HepG2 (cell line): ENCODE data around the gene MTFP1. TPM values are rescaled to one million over a fixed set of nuclear protein-coding genes. Genes with fewer than 3 reads are reported as not detected.
A peak's percentile ranks its signal among the peaks of the same experiment; 100 is the strongest.

Experiments
- BRCA1 ChIP-seq: sonication (generic); formaldehyde crosslinking; IDR thresholded peaks from 2 replicates; pipeline ENCODE4 v1.4.0; 2020; ENCODE audit warnings: missing genetic modification reagents
- DZIP1 ChIP-seq: sonication (generic); formaldehyde crosslinking; IDR thresholded peaks from 2 replicates; pipeline ENCODE4 v1.5.0; 2020; ENCODE audit warnings: mild to moderate bottlenecking, missing genetic modification reagents
- FOXM1 ChIP-seq: sonication (generic); formaldehyde crosslinking; IDR thresholded peaks from 2 replicates; pipeline ENCODE4 v1.5.0; 2020; ENCODE audit warnings: missing genetic modification reagents
- FOXP1 ChIP-seq, 2 experiments: fragments of 450-650 bp in 1 of 2; IDR thresholded peaks; 2 replicates each; pipeline ENCODE4 v1.6.1; 2017 to 2018; ENCODE audit warnings: antibody characterized with exemption in 1 of 2
- KMT2B ChIP-seq: IDR thresholded peaks from 2 replicates; pipeline ENCODE4 v1.6.1; 2016; ENCODE audit warnings: missing genetic modification reagents, missing compliant biosample characterization
- MAFF ChIP-seq: IDR thresholded peaks from 2 replicates; pipeline ENCODE4 v1.6.1; 2011; ENCODE audit warnings: low read depth, low read length, improper control_type of control experiment
- MEF2D ChIP-seq: sonication (generic); formaldehyde crosslinking; IDR thresholded peaks from 2 replicates; pipeline ENCODE4 v1.5.1; 2020; ENCODE audit warnings: mild to moderate bottlenecking, missing genetic modification reagents
- MXD1 ChIP-seq: sonication (generic); formaldehyde crosslinking; IDR thresholded peaks from 2 replicates; pipeline ENCODE4 v1.4.0; 2020; ENCODE audit warnings: mild to moderate bottlenecking, missing genetic modification reagents
- NONO ChIP-seq, 2 experiments: fragments of 450-650 bp in 1 of 2; sonication (generic) in 1 of 2; formaldehyde crosslinking in 1 of 2; IDR thresholded peaks in 1 of 2; conservative IDR thresholded peaks in 1 of 2; 2 replicates each; pipeline versions ENCODE4 v1.6.1 to v1.8.0; 2017 to 2022; ENCODE audit warnings: mild to moderate bottlenecking in 1 of 2, missing genetic modification reagents in 1 of 2, moderate library complexity in 1 of 2
- NR0B2 ChIP-seq: sonication (generic); formaldehyde crosslinking; IDR thresholded peaks from 2 replicates; pipeline ENCODE4 v1.4.0; 2020; ENCODE audit warnings: mild to moderate bottlenecking, missing genetic modification reagents
- PITX1 ChIP-seq: sonication (generic); formaldehyde crosslinking; IDR thresholded peaks from 2 replicates; pipeline ENCODE4 v1.5.1; 2020; ENCODE audit warnings: mild to moderate bottlenecking, missing genetic modification reagents
- PRMT3 ChIP-seq: sonication (generic); formaldehyde crosslinking; IDR thresholded peaks from 2 replicates; pipeline ENCODE4 v1.8.1; 2022; ENCODE audit warnings: low read depth, mild to moderate bottlenecking, moderate library complexity, missing genetic modification reagents, borderline replicate concordance
- RAD21 ChIP-seq: fragments of 450-650 bp; formaldehyde crosslinking; IDR thresholded peaks from 2 replicates; pipeline ENCODE4 v1.5.0; 2020; ENCODE audit warnings: mild to moderate bottlenecking
- SMAD1 ChIP-seq: sonication (generic); formaldehyde crosslinking; IDR thresholded peaks from 2 replicates; pipeline ENCODE4 v1.4.0; 2020; ENCODE audit warnings: missing genetic modification reagents, low read depth, mild to moderate bottlenecking, borderline replicate concordance
- THAP8 ChIP-seq: sonication (generic); formaldehyde crosslinking; IDR thresholded peaks from 2 replicates; pipeline ENCODE4 v1.5.1; 2020; ENCODE audit warnings: missing genetic modification reagents, mild to moderate bottlenecking, borderline replicate concordance
- TP53 ChIP-seq: sonication (generic); formaldehyde crosslinking; conservative IDR thresholded peaks from 2 replicates; pipeline ENCODE4 v1.4.0; 2020; ENCODE audit warnings: missing genetic modification reagents
- XRCC5 ChIP-seq: fragments of 200-400 bp; formaldehyde crosslinking; optimal IDR thresholded peaks from 2 replicates; pipeline ENCODE3; 2017; ENCODE audit warnings: mild to moderate bottlenecking, low read length
- ZMAT5 ChIP-seq: sonication (generic); formaldehyde crosslinking; IDR thresholded peaks from 2 replicates; pipeline ENCODE4 v1.5.0; 2020; ENCODE audit warnings: mild to moderate bottlenecking, low read depth, missing genetic modification reagents, borderline replicate concordance
- ZNF143 ChIP-seq: sonication (generic); formaldehyde crosslinking; IDR thresholded peaks from 2 replicates; pipeline ENCODE4 v1.4.0; 2020; ENCODE audit warnings: missing genetic modification reagents
- ZNF235 ChIP-seq: sonication (generic); formaldehyde crosslinking; IDR thresholded peaks from 2 replicates; pipeline ENCODE4 v1.8.1; 2023; ENCODE audit warnings: mild to moderate bottlenecking, missing genetic modification reagents, borderline replicate concordance
- ZNF263 ChIP-seq: sonication (generic); formaldehyde crosslinking; IDR thresholded peaks from 2 replicates; pipeline ENCODE4 v1.4.0; 2020; ENCODE audit warnings: missing genetic modification reagents
- ZNF296 ChIP-seq: sonication (generic); formaldehyde crosslinking; conservative IDR thresholded peaks from 2 replicates; pipeline ENCODE4 v1.5.0; 2020; ENCODE audit warnings: mild to moderate bottlenecking, missing genetic modification reagents
- ZNF383 ChIP-seq: sonication (generic); formaldehyde crosslinking; IDR thresholded peaks from 2 replicates; pipeline ENCODE4 v1.4.0; 2020; ENCODE audit warnings: missing genetic modification reagents, mild to moderate bottlenecking, borderline replicate concordance
- ZNF556 ChIP-seq: sonication (generic); formaldehyde crosslinking; IDR thresholded peaks from 2 replicates; pipeline ENCODE4 v1.4.0; 2020; ENCODE audit warnings: mild to moderate bottlenecking, missing genetic modification reagents, borderline replicate concordance
- ZNF768 ChIP-seq: sonication (generic); formaldehyde crosslinking; IDR thresholded peaks from 2 replicates; pipeline ENCODE4 v1.4.0; 2020; ENCODE audit warnings: missing genetic modification reagents
- ZNF782 ChIP-seq: sonication (generic); formaldehyde crosslinking; IDR thresholded peaks from 2 replicates; pipeline ENCODE4 v1.4.0; 2020; ENCODE audit warnings: missing genetic modification reagents, mild to moderate bottlenecking, borderline replicate concordance
- ZNF792 ChIP-seq: IDR thresholded peaks from 2 replicates; pipeline ENCODE4 v1.6.1; 2016
- polyA plus RNA-seq, 8 experiments: library from polyadenylated mRNA; depleted of rRNA in 3 of 8; stranded (reverse) in 7 of 8; unstranded in 1 of 8; fragments of >200 nt; fragmentation: Illumina TruSeq in 4 of 8; extraction: Trizol in 4 of 8; gene quantifications; 2 replicates each; pipeline versions ENCODE4 v1.2.1 to v1.2.3, GENCODE V29; 2011 to 2016; ENCODE audit warnings: low read depth in 4 of 8, missing spikeins in 1 of 8, mixed read lengths in 1 of 8; ENCODE audit not compliant: insufficient read depth in 1 of 8
- total RNA-seq, 5 experiments: library from RNA; depleted of rRNA; stranded (reverse); fragments of >200 nt; fragmentation: Illumina TruSeq; extraction: Trizol; gene quantifications; 2 replicates each; pipeline ENCODE4 v1.2.3, GENCODE V29; 2016; ENCODE audit warnings: low read depth in 1 of 5

MTFP1 gene
- total and polyA plus RNA-seq, 2 of the 13 experiments (the other 11 are each of a cell fraction or from before 2014, with no cell fraction given): 29.5 to 45.6 TPM

GRCh38 chr22:30396871-30397655 is 28.5 kb upstream of the MTFP1 start, which contains the start of gene SEC14L2 (continued):
- TF ChIP-seq NR0B2 (CRISPR knock-in tag) (no peak), ZNF782 (CRISPR knock-in tag) (no peak), KMT2B (CRISPR knock-in tag) (no peak), ZNF383 (CRISPR knock-in tag) (no peak), FOXM1 (CRISPR knock-in tag) (no peak), PITX1 (CRISPR knock-in tag) (no peak; the same call in 1 of the 2 replicates), ZNF143 (no peak), ZNF792 (CRISPR knock-in tag) (no peak), MEF2D (CRISPR knock-in tag) (no peak), ZNF768 (CRISPR knock-in tag) (peak; percentile 54), ZNF235 (CRISPR knock-in tag) (no peak), FOXP1 (IDR thresholded peaks at IDR 0.05) (no peak), FOXP1 (CRISPR knock-in tag; IDR thresholded peaks at IDR 0.05) (no peak), BRCA1 (no peak), ZNF296 (no peak), ZNF556 (CRISPR knock-in tag) (no peak), XRCC5 (no peak), RAD21 (CRISPR knock-in tag) (no peak), TP53 (CRISPR knock-in tag) (no peak), THAP8 (CRISPR knock-in tag) (no peak), MXD1 (CRISPR knock-in tag) (peak; percentile 43; the same call in 1 of the 2 replicates), SMAD1 (no peak), DZIP1 (CRISPR knock-in tag) (no peak), ZNF263 (CRISPR knock-in tag) (no peak), PRMT3 (CRISPR knock-in tag) (no peak), NONO (IDR thresholded peaks at IDR 0.05) (no peak), NONO (CRISPR knock-in tag; conservative IDR thresholded peaks at IDR 0.05) (no peak), ZMAT5 (CRISPR knock-in tag) (no peak), MAFF (no peak)
